ENCODE data around the gene MFAP3.

- TF ChIP-seq POLR2AphosphoS5 (IDR thresholded peaks at IDR 0.05) (no peak), CTCF (IDR thresholded peaks at IDR 0.05; ENCODE audit: poor library complexity, severe bottlenecking) (no peak), TAF1 (IDR thresholded peaks at IDR 0.05; ENCODE audit: low read depth) (no peak), RAD21 (conservative IDR thresholded peaks at IDR 0.05) (no peak), EZH2 (IDR thresholded peaks at IDR 0.05; ENCODE audit: borderline replicate concordance, insufficient read depth, low read length, poor library complexity, severe bottlenecking) (no peak), SMC3 (conservative IDR thresholded peaks at IDR 0.05; ENCODE audit: poor library complexity) (no peak), EP300 (conservative IDR thresholded peaks at IDR 0.05; ENCODE audit: poor library complexity, severe bottlenecking) (no peak)
These were observed 38.9 kb downstream of the MFAP3 start for GRCh38 chr5:154077696-154078095.

Measured in neural cell (in vitro differentiated cells).